Measurements from ENCODE around the gene OR8B12.

- TF ChIP-seq EZH2phosphoT487 (IDR thresholded peaks at IDR 0.05; ENCODE audit: borderline replicate concordance) (no peak), CTCF (IDR thresholded peaks at IDR 0.05 in 2 of 3, conservative IDR thresholded peaks at IDR 0.05 in 1 of 3; ENCODE audit: borderline replicate concordance in 1 of 3, insufficient read depth in 1 of 3, low read depth in 2 of 3, low read length in 2 of 3) (no peak), POLR2A (IDR thresholded peaks at IDR 0.05; ENCODE audit: borderline replicate concordance, extremely low read depth, insufficient read depth, insufficient read length) (no peak), SRF (IDR thresholded peaks at IDR 0.05; ENCODE audit: low read depth) (no peak), YY1 (IDR thresholded peaks at IDR 0.05; ENCODE audit: extremely low read depth, insufficient replicate concordance, low read depth, low read length) (no peak), ATF3 (IDR thresholded peaks at IDR 0.05) (no peak), EZH2 (IDR thresholded peaks at IDR 0.05) (no peak)
These were observed 24.4 kb downstream of the OR8B12 start for GRCh38 chr11:124518989-124519451.

Measured in HCT116 (cell line).